ENCODE measurements around the gene SPTA1. TPM values are rescaled to one million over a fixed set of nuclear protein-coding genes. Genes with fewer than 3 reads are reported as not detected.

The SPTA1 gene
- total RNA-seq, 2 experiments from 2014 or later: 0.44 TPM; not detected in 1

DNA sequence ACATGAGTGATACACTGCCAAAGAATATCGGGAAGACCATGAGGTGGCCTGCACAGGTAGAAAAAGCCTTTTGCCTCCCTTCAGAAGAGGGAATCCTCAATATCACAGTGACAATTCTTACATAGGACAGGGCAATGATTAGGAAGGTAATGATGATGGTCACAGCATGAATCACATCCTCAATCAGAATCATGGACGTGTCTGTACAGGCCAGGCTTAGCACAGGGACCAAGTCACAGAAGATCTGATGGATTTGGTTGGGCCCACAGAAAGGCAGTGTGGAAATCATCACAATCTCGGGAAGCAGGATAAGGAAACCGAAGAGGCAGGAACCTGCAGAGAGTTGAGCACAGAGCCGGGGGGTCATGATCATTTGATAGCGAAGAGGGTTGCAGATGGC is 30.8 kb upstream of the SPTA1 start:
- Histone ChIP-seq H3K9me2 (ENCODE audit: insufficient read depth, low read length) (no peaks in the 10 kb centered on the region), H3K36me3 (ENCODE audit: insufficient read depth, low read length) (no peaks in the 10 kb centered on the region), H3K79me2 (ENCODE audit: insufficient read depth, low read depth, low read length) (no peaks in the 10 kb centered on the region), H3K4me2 (ENCODE audit: low read length) (no peak overlapping the region), H3K4me3 (ENCODE audit: low read depth, low read length, poor library complexity, severe bottlenecking) (no peak overlapping the region), H4K20me1 (ENCODE audit: insufficient read depth, low read length) (no peaks in the 10 kb centered on the region), H3K27ac (ENCODE audit: low read depth, low read length, poor library complexity, severe bottlenecking) (no peak overlapping the region), H2AFZ (ENCODE audit: low read length) (no peak overlapping the region), H3K4me1 (ENCODE audit: insufficient read depth, low read length, poor library complexity, severe bottlenecking) (no peaks in the 10 kb centered on the region), H3K9me3 (ENCODE audit: low read length) (no peaks in the 10 kb centered on the region)
- BruUV-seq (replicated peaks): no TSS peak
- intact Hi-C loops (cut with micrococcal nuclease; ENCODE audit: unreplicated experiment): no loop called here
- TF ChIP-seq EZH2phosphoT487 (IDR thresholded peaks at IDR 0.05; ENCODE audit: borderline replicate concordance, low read depth, low read length) (no peak), CTCF (conservative IDR thresholded peaks at IDR 0.05; ENCODE audit: low read length) (no peak)
- CTCF ChIA-PET (ENCODE audit: unreplicated experiment): no interaction called here
- DNase-seq (ENCODE audit: low spot score): no peak
- POLR2A ChIA-PET: interaction anchor here (1.0 kb wide), 1 partner anchor 13 kb away, joined by 6 read pairs; no protein-coding TSS in a partner anchor

DNA sequence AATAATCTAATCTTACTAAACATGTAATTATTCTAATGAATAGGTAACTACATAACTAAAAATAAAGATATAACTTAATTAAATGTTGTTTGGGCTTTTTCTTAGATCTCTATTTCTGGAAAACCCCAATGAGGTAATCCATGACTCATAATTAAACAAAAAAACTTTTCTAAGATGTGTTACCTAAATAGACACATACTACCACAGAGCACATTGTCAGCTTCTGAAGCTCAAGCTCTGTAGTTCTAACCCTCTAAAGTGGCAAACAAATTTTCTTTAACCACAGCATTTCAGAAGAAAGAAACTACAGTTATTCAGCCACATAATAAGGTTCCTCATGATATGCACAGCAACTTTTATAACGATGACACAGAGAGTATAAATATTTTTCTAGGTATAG is 29.8 kb upstream of the SPTA1 start:
- no peak overlapping the region for H3K4me3 ChIP-seq (ENCODE audit: low read depth, low read length, poor library complexity, severe bottlenecking)
- DNase-seq (ENCODE audit: low spot score): no peak
- TF ChIP-seq CTCF (conservative IDR thresholded peaks at IDR 0.05; ENCODE audit: low read length) (no peak), EZH2phosphoT487 (IDR thresholded peaks at IDR 0.05; ENCODE audit: borderline replicate concordance, low read depth, low read length) (no peak)
- no TSS peak for BruUV-seq (replicated peaks)
- no peaks in the 10 kb centered on the region for H3K79me2 ChIP-seq (ENCODE audit: insufficient read depth, low read depth, low read length)
- CTCF ChIA-PET (ENCODE audit: unreplicated experiment): no interaction called here
- no peak overlapping the region for H3K27ac ChIP-seq (ENCODE audit: low read depth, low read length, poor library complexity, severe bottlenecking)
- H3K36me3 ChIP-seq (ENCODE audit: insufficient read depth, low read length): no peaks in the 10 kb centered on the region
- no peak overlapping the region for H2AFZ ChIP-seq (ENCODE audit: low read length)
- no peaks in the 10 kb centered on the region for H3K4me1 ChIP-seq (ENCODE audit: insufficient read depth, low read length, poor library complexity, severe bottlenecking)
- intact Hi-C loops (cut with micrococcal nuclease; ENCODE audit: unreplicated experiment): no loop called here
- no peaks in the 10 kb centered on the region for H3K9me2 ChIP-seq (ENCODE audit: insufficient read depth, low read length)
- no peaks in the 10 kb centered on the region for H3K9me3 ChIP-seq (ENCODE audit: low read length)
- H4K20me1 ChIP-seq (ENCODE audit: insufficient read depth, low read length): no peaks in the 10 kb centered on the region
- no peak overlapping the region for H3K4me2 ChIP-seq (ENCODE audit: low read length)
- POLR2A ChIA-PET: no interaction called here

DNA sequence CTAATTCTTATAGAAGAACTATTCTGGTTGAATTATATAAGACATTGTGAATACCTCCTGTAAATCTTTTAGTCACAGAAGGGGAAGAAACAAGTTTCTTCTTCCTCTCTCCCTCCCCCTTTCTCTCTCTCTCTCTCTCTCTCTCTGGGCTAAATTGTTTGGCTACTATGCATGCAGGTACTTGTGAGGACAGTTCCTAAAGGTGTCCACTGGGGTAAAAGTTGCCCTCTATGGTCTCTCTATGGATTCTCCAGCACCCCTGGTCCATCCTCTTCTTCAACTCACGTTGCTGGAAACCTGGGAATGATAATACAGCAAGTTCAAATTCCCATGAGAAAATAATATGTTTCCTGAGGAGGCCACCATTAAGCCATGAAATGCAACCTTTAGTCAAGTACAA is 28.2 kb upstream of the SPTA1 start:
- Histone ChIP-seq H3K79me2 (ENCODE audit: insufficient read depth, low read depth, low read length) (no peaks in the 10 kb centered on the region), H3K4me1 (ENCODE audit: insufficient read depth, low read length, poor library complexity, severe bottlenecking) (no peaks in the 10 kb centered on the region), H3K9me3 (ENCODE audit: low read length) (no peaks in the 10 kb centered on the region), H4K20me1 (ENCODE audit: insufficient read depth, low read length) (no peaks in the 10 kb centered on the region), H3K4me2 (ENCODE audit: low read length) (no peak overlapping the region), H3K36me3 (ENCODE audit: insufficient read depth, low read length) (no peaks in the 10 kb centered on the region), H2AFZ (ENCODE audit: low read length) (no peak overlapping the region), H3K27ac (ENCODE audit: low read depth, low read length, poor library complexity, severe bottlenecking) (no peak overlapping the region), H3K4me3 (ENCODE audit: low read depth, low read length, poor library complexity, severe bottlenecking) (no peak overlapping the region), H3K9me2 (ENCODE audit: insufficient read depth, low read length) (no peaks in the 10 kb centered on the region)
- CTCF ChIA-PET (ENCODE audit: unreplicated experiment): no interaction called here
- POLR2A ChIA-PET: no interaction called here
- TF ChIP-seq CTCF (conservative IDR thresholded peaks at IDR 0.05; ENCODE audit: low read length) (no peak), EZH2phosphoT487 (IDR thresholded peaks at IDR 0.05; ENCODE audit: borderline replicate concordance, low read depth, low read length) (no peak)
- no TSS peak for BruUV-seq (replicated peaks)
- DNase-seq (ENCODE audit: low spot score): no peak
- intact Hi-C loops (cut with micrococcal nuclease; ENCODE audit: unreplicated experiment): no loop called here

All from OCI-LY7 (cell line).